SK-N-SH treated with all-trans-retinoic acid at 6 μM for 48 hours (cell line): ENCODE data around the gene PIK3AP1.

Source experiments
- ATAC-seq: fragments of 200-7000 bp; cut with Tn5 transposase; 3 replicates; pipeline ENCODE4 v1.9.1; 2020; ENCODE audit warnings: mild to moderate bottlenecking, moderate library complexity
- ARNTL ChIP-seq: fragments of 450-650 bp; formaldehyde crosslinking; IDR thresholded peaks from 2 replicates; pipeline ENCODE4 v1.5.0; 2020; ENCODE audit warnings: low read depth, mild to moderate bottlenecking, moderate library complexity, borderline replicate concordance
- BACH2 ChIP-seq: fragments of 250-450 bp; sonication (Bioruptor Pico); IDR thresholded peaks from 2 replicates; pipeline ENCODE4 v1.9.0; 2021; ENCODE audit warnings: mild to moderate bottlenecking, borderline replicate concordance
- ESRRG ChIP-seq: fragments of 250-450 bp; sonication (Bioruptor Pico); IDR thresholded peaks from 2 replicates; pipeline ENCODE4 v1.6.1; 2021; ENCODE audit warnings: mild to moderate bottlenecking
- GLIS3 ChIP-seq: fragments of 250-450 bp; sonication (Bioruptor Pico); IDR thresholded peaks from 2 replicates; pipeline ENCODE4 v1.5.0; 2020; ENCODE audit warnings: mild to moderate bottlenecking, moderate library complexity
- ISL1 ChIP-seq: fragments of 250-450 bp; sonication (Bioruptor Pico); IDR thresholded peaks from 2 replicates; pipeline ENCODE4 v2.1.2; 2022; ENCODE audit warnings: mild to moderate bottlenecking, moderate library complexity
- OSR1 ChIP-seq: fragments of 250-450 bp; sonication (Bioruptor Pico); IDR thresholded peaks from 2 replicates; pipeline ENCODE4 v1.8.0; 2022; ENCODE audit warnings: moderate library complexity, mild to moderate bottlenecking, inconsistent platforms
- PPARA ChIP-seq: fragments of 250-450 bp; sonication (Bioruptor Pico); IDR thresholded peaks from 2 replicates; pipeline ENCODE4 v1.5.0; 2020; ENCODE audit warnings: mild to moderate bottlenecking, borderline replicate concordance
- RARB ChIP-seq: fragments of 250-450 bp; sonication (Bioruptor Pico); IDR thresholded peaks from 2 replicates; pipeline ENCODE4 v1.8.0; 2021; ENCODE audit warnings: mild to moderate bottlenecking, moderate library complexity
- SNAI2 ChIP-seq: fragments of 250-450 bp; sonication (Bioruptor Pico); IDR thresholded peaks from 2 replicates; pipeline ENCODE4 v1.5.0; 2020; ENCODE audit warnings: mild to moderate bottlenecking, moderate library complexity
- TCF4 ChIP-seq: fragments of 250-450 bp; sonication (Bioruptor Pico); IDR thresholded peaks from 2 replicates; pipeline ENCODE4 v1.8.0; 2021; ENCODE audit warnings: mild to moderate bottlenecking, moderate library complexity, borderline replicate concordance
- TOX ChIP-seq: fragments of 250-450 bp; sonication (Bioruptor Pico); IDR thresholded peaks from 2 replicates; pipeline ENCODE4 v1.8.0; 2021; ENCODE audit warnings: mild to moderate bottlenecking, moderate library complexity, borderline replicate concordance
- ZC3H10 ChIP-seq: fragments of 250-450 bp; sonication (Bioruptor Pico); IDR thresholded peaks from 2 replicates; pipeline ENCODE4 v1.5.1; 2021; ENCODE audit warnings: mild to moderate bottlenecking, moderate library complexity
- ZFP3 ChIP-seq: fragments of 250-450 bp; sonication (Bioruptor Pico); IDR thresholded peaks from 2 replicates; pipeline ENCODE4 v1.5.0; 2020; ENCODE audit warnings: mild to moderate bottlenecking, moderate library complexity
- ZFP30 ChIP-seq: fragments of 450-650 bp; formaldehyde crosslinking; IDR thresholded peaks from 2 replicates; pipeline ENCODE4 v1.5.0; 2022; ENCODE audit warnings: mild to moderate bottlenecking, moderate library complexity
- ZNF565 ChIP-seq: fragments of 450-650 bp; formaldehyde crosslinking; conservative IDR thresholded peaks from 2 replicates; pipeline ENCODE4 v1.5.0; 2020; ENCODE audit warnings: low read depth, mild to moderate bottlenecking, moderate library complexity
- ZNF70 ChIP-seq: fragments of 450-650 bp; formaldehyde crosslinking; IDR thresholded peaks from 2 replicates; pipeline ENCODE4 v1.5.0; 2020; ENCODE audit warnings: mild to moderate bottlenecking, moderate library complexity
- ZNF8 ChIP-seq: fragments of 450-650 bp; formaldehyde crosslinking; IDR thresholded peaks from 2 replicates; pipeline ENCODE4 v1.5.0; 2020; ENCODE audit warnings: mild to moderate bottlenecking, moderate library complexity
- TF ChIP-seq, protein P1 (sequence below): fragments of 250-450 bp; sonication (Bioruptor Pico); IDR thresholded peaks from 2 replicates; pipeline ENCODE4 v1.5.1; 2020; ENCODE audit warnings: low read depth, mild to moderate bottlenecking, moderate library complexity
- TF ChIP-seq, protein P2 (sequence below): fragments of 250-450 bp; sonication (Bioruptor Pico); IDR thresholded peaks from 2 replicates; pipeline ENCODE4 v1.8.0; 2021; ENCODE audit warnings: low read depth, mild to moderate bottlenecking, moderate library complexity, borderline replicate concordance
- TF ChIP-seq, protein P3 (sequence below): fragments of 250-450 bp; sonication (Bioruptor Pico); IDR thresholded peaks from 2 replicates; pipeline ENCODE4 v1.5.1; 2021; ENCODE audit warnings: mild to moderate bottlenecking, moderate library complexity
- TF ChIP-seq, protein P4 (sequence below): fragments of 250-450 bp; sonication (Bioruptor Pico); IDR thresholded peaks from 2 replicates; pipeline ENCODE4 v1.8.0; 2020; ENCODE audit warnings: mild to moderate bottlenecking, moderate library complexity, borderline replicate concordance
- TF ChIP-seq, protein P5 (sequence below): fragments of 250-450 bp; sonication (Bioruptor Pico); IDR thresholded peaks from 2 replicates; pipeline ENCODE4 v1.5.0; 2020; ENCODE audit warnings: mild to moderate bottlenecking, moderate library complexity

The PIK3AP1 gene

DNA sequence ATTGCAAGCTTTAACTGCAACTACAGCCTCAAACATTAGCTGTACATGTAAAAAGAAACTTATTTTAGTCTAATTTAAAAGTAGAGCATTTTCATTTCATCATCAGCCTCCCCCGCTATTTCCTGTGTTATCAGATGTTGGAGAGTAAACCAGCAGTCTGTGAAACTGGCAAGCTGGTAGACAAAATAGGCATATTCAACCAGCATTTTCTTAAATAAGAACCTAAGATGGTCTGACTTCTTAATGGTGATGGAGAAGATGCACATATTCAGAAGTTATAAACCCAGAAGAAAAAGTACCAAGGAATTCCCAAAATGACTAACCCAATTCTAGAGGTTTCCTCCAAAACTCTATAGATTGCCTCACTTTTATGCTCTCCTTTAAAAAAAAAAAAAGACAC is 24.9 kb downstream of the PIK3AP1 start:
- TF ChIP-seq ZC3H10 = no peak
- TF ChIP-seq BACH2 (CRISPR knock-in tag) = no peak
- no peak for TF ChIP-seq ZFP30 (CRISPR knock-in tag)
- TF ChIP-seq GLIS3 = no peak
- TF ChIP-seq, all 23 proteins: peak for 0
- no peak for ATAC-seq

DNA sequence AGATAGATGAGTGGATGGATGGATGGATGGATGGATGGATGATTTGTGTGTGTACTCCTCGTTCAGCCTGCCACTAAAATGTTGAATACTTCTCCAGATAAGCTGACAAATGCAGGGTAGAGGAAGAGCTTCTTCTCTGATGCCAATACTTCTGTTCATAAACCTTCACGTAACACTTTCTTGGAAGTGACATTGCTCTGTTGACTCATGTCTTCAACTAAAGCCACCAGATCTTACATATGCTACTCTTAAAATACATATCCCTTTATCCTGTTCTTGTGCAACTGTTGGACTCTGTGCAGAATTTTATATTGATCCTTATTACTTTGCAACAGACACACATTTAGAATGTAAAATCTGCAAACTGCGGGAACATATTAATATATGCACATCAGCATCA is 26.9 kb downstream of the PIK3AP1 start:
- no peak for ATAC-seq
- TF ChIP-seq ZC3H10 (no peak), ARNTL (CRISPR knock-in tag) (no peak), TOX (CRISPR knock-in tag) (no peak), PPARA (CRISPR knock-in tag) (no peak)
- TF ChIP-seq, protein P1, sequence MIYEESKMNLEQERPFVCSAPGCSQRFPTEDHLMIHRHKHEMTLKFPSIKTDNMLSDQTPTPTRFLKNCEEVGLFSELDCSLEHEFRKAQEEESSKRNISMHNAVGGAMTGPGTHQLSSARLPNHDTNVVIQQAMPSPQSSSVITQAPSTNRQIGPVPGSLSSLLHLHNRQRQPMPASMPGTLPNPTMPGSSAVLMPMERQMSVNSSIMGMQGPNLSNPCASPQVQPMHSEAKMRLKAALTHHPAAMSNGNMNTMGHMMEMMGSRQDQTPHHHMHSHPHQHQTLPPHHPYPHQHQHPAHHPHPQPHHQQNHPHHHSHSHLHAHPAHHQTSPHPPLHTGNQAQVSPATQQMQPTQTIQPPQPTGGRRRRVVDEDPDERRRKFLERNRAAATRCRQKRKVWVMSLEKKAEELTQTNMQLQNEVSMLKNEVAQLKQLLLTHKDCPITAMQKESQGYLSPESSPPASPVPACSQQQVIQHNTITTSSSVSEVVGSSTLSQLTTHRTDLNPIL = no peak

DNA sequence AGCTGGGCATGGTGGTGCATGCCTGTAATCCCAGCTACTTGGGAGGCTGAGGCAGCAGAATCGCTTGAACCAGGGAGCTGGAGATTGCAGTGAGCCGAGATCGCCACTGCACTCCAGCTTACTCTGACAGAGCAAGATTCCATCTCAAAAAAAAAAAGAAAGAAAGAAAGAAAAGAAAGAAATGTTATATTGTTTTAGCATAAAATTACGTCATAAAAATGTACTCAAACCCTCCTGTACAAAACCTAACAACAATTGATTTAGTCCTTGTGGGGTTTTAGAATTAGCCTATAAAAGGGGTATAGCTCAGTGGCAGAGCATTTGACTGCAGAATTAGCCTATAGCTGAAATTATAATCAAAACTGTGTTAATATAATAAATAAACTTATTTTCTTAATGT is 27.9 kb downstream of the PIK3AP1 start:
- TF ChIP-seq ZNF8 (CRISPR knock-in tag) = no peak
- no peak for TF ChIP-seq SNAI2 (CRISPR knock-in tag)
- no peak for TF ChIP-seq GLIS3
- no peak for TF ChIP-seq OSR1 (CRISPR knock-in tag)
- no peak for TF ChIP-seq ARNTL (CRISPR knock-in tag)
- no peak for TF ChIP-seq TOX (CRISPR knock-in tag)
- no peak for TF ChIP-seq ZFP3 (CRISPR knock-in tag)
- no peak for ATAC-seq

DNA sequence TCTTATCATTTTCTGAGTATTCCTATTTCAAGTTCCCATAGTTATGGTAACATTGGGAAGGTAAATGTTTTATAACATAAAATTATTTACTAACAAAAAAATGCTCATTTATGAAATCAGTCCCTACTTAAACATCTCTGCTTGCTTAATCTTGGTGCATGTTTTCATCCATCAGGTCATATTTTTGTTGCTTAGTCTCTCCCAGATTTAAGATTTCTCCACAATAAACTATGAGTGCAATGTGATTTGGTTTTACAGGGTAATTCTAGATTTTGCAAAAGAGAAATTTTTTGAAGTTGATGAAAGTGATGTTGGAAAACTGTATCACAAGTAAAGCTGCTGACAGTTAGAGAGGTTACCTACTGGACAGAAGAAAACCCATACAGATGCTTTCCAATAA is 28.6 kb downstream of the PIK3AP1 start:
- TF ChIP-seq, protein P2, sequence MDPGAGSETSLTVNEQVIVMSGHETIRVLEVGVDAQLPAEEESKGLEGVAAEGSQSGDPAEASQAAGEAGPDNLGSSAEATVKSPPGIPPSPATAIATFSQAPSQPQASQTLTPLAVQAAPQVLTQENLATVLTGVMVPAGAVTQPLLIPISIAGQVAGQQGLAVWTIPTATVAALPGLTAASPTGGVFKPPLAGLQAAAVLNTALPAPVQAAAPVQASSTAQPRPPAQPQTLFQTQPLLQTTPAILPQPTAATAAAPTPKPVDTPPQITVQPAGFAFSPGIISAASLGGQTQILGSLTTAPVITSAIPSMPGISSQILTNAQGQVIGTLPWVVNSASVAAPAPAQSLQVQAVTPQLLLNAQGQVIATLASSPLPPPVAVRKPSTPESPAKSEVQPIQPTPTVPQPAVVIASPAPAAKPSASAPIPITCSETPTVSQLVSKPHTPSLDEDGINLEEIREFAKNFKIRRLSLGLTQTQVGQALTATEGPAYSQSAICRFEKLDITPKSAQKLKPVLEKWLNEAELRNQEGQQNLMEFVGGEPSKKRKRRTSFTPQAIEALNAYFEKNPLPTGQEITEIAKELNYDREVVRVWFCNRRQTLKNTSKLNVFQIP (CRISPR knock-in tag) = no peak
- ATAC-seq = no peak

DNA sequence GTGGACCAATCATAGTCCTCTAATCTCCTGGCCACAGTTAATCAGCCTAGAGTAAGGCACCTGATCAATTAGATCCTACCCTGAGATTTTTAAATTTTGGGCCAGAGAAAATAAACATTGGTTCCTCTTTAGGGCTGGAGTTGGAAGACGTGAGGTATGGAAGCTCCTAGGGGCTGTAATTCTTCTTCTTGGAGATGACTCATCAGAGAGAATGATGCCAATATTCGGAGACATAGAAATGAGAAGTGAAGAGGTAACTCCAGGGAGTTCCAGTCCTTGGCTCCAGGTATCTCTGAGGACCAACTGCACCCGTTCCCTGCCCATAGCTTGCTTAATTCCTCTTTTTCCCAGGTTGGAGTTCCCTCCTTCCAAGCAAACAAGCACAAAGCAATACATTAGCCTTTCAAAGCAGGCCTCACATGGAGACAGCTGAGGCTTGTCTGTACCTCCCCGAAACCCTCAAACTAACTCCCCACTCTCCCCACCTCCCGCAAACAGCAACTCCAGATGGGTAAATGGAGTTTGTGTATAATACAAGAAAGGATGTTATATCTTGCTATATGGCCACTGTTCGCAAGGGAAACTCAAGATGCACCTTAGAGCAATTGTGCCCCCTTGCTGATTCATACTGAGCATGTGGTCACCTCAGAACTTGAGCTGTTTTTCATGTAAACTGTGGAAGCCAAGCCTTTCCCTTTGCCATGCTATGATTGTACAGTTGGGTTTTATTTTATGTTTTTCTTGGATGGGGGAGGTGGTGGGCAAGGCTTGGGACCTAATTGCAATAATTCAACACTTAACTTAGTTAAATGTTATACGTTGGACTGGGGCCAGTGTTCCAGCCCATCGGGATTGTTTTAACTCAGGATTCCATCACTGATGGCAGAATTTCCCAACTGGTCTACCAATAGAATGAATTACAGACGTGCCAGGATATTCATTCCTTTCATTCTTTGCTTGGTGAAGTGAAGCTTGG is 29.3 kb downstream of the PIK3AP1 start:
- peak; percentile 60 for TF ChIP-seq ISL1 (CRISPR knock-in tag)
- TF ChIP-seq GLIS3 = no peak
- no peak for ATAC-seq

DNA sequence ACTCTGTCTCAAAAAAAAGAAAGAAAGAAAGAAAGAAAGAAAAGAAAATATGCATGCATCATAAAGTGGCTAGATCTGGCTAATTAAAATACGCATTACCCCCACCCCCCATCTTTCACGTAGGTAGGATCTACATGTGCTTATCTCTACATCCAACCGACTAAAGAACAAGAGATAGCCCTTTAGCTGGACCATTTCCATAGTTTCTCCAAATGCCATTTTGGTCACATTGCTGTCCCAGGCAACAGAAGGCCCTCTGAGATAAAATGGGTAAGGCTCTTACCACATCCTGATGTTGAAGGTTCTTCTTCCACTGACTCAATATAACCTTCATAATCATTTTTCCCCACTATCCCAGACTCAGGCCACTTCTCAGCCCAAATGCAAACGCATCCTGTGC is 31.5 kb downstream of the PIK3AP1 start:
- no peak for ATAC-seq
- TF ChIP-seq RARB (CRISPR knock-in tag) (no peak), GLIS3 (no peak), TCF4 (CRISPR knock-in tag) (no peak), ESRRG (no peak), PPARA (CRISPR knock-in tag) (no peak), ZNF70 (CRISPR knock-in tag) (no peak), SNAI2 (CRISPR knock-in tag) (no peak), ARNTL (CRISPR knock-in tag) (no peak), ZNF8 (CRISPR knock-in tag) (no peak), OSR1 (CRISPR knock-in tag) (no peak), BACH2 (CRISPR knock-in tag) (no peak), ZNF565 (CRISPR knock-in tag) (no peak)
- TF ChIP-seq, protein P3, sequence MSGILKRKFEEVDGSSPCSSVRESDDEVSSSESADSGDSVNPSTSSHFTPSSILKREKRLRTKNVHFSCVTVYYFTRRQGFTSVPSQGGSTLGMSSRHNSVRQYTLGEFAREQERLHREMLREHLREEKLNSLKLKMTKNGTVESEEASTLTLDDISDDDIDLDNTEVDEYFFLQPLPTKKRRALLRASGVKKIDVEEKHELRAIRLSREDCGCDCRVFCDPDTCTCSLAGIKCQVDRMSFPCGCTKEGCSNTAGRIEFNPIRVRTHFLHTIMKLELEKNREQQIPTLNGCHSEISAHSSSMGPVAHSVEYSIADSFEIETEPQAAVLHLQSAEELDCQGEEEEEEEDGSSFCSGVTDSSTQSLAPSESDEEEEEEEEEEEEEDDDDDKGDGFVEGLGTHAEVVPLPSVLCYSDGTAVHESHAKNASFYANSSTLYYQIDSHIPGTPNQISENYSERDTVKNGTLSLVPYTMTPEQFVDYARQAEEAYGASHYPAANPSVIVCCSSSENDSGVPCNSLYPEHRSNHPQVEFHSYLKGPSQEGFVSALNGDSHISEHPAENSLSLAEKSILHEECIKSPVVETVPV = no peak
- TF ChIP-seq, protein P4, sequence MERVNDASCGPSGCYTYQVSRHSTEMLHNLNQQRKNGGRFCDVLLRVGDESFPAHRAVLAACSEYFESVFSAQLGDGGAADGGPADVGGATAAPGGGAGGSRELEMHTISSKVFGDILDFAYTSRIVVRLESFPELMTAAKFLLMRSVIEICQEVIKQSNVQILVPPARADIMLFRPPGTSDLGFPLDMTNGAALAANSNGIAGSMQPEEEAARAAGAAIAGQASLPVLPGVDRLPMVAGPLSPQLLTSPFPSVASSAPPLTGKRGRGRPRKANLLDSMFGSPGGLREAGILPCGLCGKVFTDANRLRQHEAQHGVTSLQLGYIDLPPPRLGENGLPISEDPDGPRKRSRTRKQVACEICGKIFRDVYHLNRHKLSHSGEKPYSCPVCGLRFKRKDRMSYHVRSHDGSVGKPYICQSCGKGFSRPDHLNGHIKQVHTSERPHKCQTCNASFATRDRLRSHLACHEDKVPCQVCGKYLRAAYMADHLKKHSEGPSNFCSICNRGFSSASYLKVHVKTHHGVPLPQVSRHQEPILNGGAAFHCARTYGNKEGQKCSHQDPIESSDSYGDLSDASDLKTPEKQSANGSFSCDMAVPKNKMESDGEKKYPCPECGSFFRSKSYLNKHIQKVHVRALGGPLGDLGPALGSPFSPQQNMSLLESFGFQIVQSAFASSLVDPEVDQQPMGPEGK (CRISPR knock-in tag) = no peak
- TF ChIP-seq, protein P5, sequence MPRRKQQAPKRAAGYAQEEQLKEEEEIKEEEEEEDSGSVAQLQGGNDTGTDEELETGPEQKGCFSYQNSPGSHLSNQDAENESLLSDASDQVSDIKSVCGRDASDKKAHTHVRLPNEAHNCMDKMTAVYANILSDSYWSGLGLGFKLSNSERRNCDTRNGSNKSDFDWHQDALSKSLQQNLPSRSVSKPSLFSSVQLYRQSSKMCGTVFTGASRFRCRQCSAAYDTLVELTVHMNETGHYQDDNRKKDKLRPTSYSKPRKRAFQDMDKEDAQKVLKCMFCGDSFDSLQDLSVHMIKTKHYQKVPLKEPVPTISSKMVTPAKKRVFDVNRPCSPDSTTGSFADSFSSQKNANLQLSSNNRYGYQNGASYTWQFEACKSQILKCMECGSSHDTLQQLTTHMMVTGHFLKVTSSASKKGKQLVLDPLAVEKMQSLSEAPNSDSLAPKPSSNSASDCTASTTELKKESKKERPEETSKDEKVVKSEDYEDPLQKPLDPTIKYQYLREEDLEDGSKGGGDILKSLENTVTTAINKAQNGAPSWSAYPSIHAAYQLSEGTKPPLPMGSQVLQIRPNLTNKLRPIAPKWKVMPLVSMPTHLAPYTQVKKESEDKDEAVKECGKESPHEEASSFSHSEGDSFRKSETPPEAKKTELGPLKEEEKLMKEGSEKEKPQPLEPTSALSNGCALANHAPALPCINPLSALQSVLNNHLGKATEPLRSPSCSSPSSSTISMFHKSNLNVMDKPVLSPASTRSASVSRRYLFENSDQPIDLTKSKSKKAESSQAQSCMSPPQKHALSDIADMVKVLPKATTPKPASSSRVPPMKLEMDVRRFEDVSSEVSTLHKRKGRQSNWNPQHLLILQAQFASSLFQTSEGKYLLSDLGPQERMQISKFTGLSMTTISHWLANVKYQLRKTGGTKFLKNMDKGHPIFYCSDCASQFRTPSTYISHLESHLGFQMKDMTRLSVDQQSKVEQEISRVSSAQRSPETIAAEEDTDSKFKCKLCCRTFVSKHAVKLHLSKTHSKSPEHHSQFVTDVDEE (CRISPR knock-in tag) = no peak
